GM23248 (cell line): ENCODE measurements around the gene DENND5B. TPM values are rescaled to one million over a fixed set of nuclear protein-coding genes. Genes with fewer than 3 reads are reported as not detected.

ENCODE experiments used
- DNase-seq: peaks from one replicate; pipeline ENCODE4 v3.0.0-alpha.2; 2015
- H2AFZ ChIP-seq: fragments of 200-600 bp; sonication (generic); 2 replicates; pipeline ENCODE4 v1.6.1; 2016; ENCODE audit warnings: antibody characterized with exemption
- H3F3A ChIP-seq: fragments of 200-600 bp; sonication (generic); 2 replicates; pipeline ENCODE4 v1.6.1; 2016; ENCODE audit warnings: mild to moderate bottlenecking, antibody characterized with exemption, mixed run types; ENCODE audit not compliant: insufficient read depth
- H3K27ac ChIP-seq: fragments of 200-600 bp; sonication (generic); 2 replicates; pipeline ENCODE4 v1.5.1; 2016; ENCODE audit warnings: mild to moderate bottlenecking
- H3K27me3 ChIP-seq: fragments of 200-600 bp; sonication (generic); replicated peaks from 2 replicates; pipeline ENCODE4 v1.6.1; 2016; ENCODE audit warnings: mild to moderate bottlenecking; ENCODE audit not compliant: insufficient read depth
- H3K36me3 ChIP-seq: fragments of 200-600 bp; sonication (generic); 2 replicates; pipeline ENCODE4 v1.6.1; 2016; ENCODE audit warnings: low read depth, mild to moderate bottlenecking
- H3K4me1 ChIP-seq: fragments of 200-600 bp; sonication (generic); 2 replicates; pipeline ENCODE4 v1.6.1; 2016; ENCODE audit warnings: mild to moderate bottlenecking; ENCODE audit not compliant: insufficient read depth
- H3K4me2 ChIP-seq: fragments of 200-600 bp; sonication (generic); one replicate; pipeline ENCODE4 v1.6.1; 2016; ENCODE audit warnings: mild to moderate bottlenecking; ENCODE audit not compliant: unreplicated experiment
- H3K4me3 ChIP-seq: fragments of 200-600 bp; sonication (generic); 2 replicates; pipeline ENCODE4 v1.5.1; 2016; ENCODE audit warnings: mild to moderate bottlenecking
- H3K79me2 ChIP-seq: fragments of 200-600 bp; sonication (generic); 2 replicates; pipeline ENCODE4 v1.6.1; 2016; ENCODE audit warnings: mild to moderate bottlenecking; ENCODE audit not compliant: insufficient read depth
- H3K9ac ChIP-seq: fragments of 200-600 bp; sonication (generic); 2 replicates; pipeline ENCODE4 v1.6.1; 2016; ENCODE audit warnings: mild to moderate bottlenecking
- H3K9me2 ChIP-seq: fragments of 200-600 bp; sonication (generic); 2 replicates; pipeline ENCODE4 v1.6.1; 2016; ENCODE audit warnings: mixed run types, mild to moderate bottlenecking, moderate library complexity; ENCODE audit not compliant: insufficient read depth
- H3K9me3 ChIP-seq: fragments of 200-600 bp; sonication (generic); one replicate; pipeline ENCODE4 v1.6.1; 2017; ENCODE audit warnings: low read depth
- H4K20me1 ChIP-seq: fragments of 200-600 bp; sonication (generic); 2 replicates; pipeline ENCODE4 v1.6.0; 2016; ENCODE audit not compliant: insufficient read depth
- EZH2 ChIP-seq: fragments of 200-600 bp; sonication (generic); IDR thresholded peaks from 2 replicates; pipeline ENCODE4 v1.6.1; 2018; ENCODE audit warnings: antibody characterized with exemption, mild to moderate bottlenecking; ENCODE audit not compliant: insufficient read depth, poor library complexity, severe bottlenecking
- EZH2phosphoT487 ChIP-seq: fragments of 200-600 bp; sonication (generic); IDR thresholded peaks from 2 replicates; pipeline ENCODE4 v1.6.1; 2018; ENCODE audit warnings: antibody characterized with exemption, moderate library complexity, mild to moderate bottlenecking, low read depth; ENCODE audit not compliant: insufficient read depth
- WGBS, 2 experiments: methylation state at CpG; one replicate each; pipeline ENCODE4 v1.1.6; 2015 to 2017; ENCODE audit warnings: low lambda C conversion rate in 2 of 2, low coverage in 1 of 2; ENCODE audit errors: missing lambda C conversion rate in 2 of 2; 5-methylcytosine and 5-hydroxymethylcytosine counted together
- in situ Hi-C: fragments of 300-500 bp; cut with MboI; formaldehyde crosslinking; loops from 2 replicates; pipeline ENCODE4 v1.15.0; 2020
- polyA plus RNA-seq: library from polyadenylated mRNA; unstranded; fragments of >200 nt; fragmentation: Nextera tagmentation; extraction: Ambion mirVana; gene quantifications from 2 replicates; pipeline ENCODE4 v1.2.1, GENCODE V29; 2016
- total RNA-seq: library from RNA; depleted of rRNA; stranded (reverse); fragments of >200 nt; shearing (Covaris generic); gene quantifications from 2 replicates; pipeline ENCODE4 v1.2.3, GENCODE V29; 2014

Gene DENND5B
- total and polyA plus RNA-seq, 2 experiments from 2014 or later: 9.9 to 12.0 TPM

DNA sequence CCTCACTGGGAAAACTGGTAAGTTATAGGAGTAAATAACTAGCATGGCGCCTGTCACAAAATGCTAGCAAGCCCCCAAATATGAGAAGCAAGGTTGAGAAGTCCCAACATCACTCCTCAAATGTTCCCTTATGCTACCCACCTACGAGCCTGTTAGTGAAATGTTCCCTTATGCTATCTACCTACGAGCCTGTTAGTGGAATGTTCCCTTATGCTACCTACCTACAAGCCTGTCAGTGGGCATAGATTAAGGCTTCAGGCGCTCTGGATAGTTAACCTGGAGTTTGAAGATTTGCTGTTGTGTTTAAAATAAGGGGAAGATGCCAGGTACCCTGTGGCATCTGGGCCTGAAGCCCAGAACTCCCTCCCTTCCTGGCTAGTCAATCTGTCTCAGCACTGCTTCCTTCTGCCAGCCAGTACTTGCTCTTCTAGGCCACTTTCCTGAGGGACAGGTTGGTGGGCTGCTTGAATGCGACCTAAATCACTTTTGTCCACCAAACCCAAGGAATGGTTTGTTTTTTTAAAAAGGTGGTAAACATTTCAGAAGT is 197.9 kb downstream of the DENND5B start:
- in situ Hi-C loops: loop anchor here (10.0 kb wide), 1 partner anchor 652 kb away; no protein-coding TSS in a partner anchor
- H3K4me2 ChIP-seq: no peak overlapping the region
- no peak for DNase-seq
- no peaks in the 10 kb centered on the region for H3K4me1 ChIP-seq
- H2AFZ ChIP-seq: no peak overlapping the region
- no peak overlapping the region for H3K4me3 ChIP-seq
- no peaks in the 10 kb centered on the region for H3K27me3 ChIP-seq
- H3K36me3 ChIP-seq: peaks cover 11% of the 10 kb centered on the region; the same call in 1 of the 2 replicates
- WGBS, 2 experiments: 77 to 85% methylated on average over 5 of the region's 5 CpGs
- no peaks in the 10 kb centered on the region for H3F3A ChIP-seq
- no peaks in the 10 kb centered on the region for H4K20me1 ChIP-seq
- no peaks in the 10 kb centered on the region for H3K79me2 ChIP-seq
- H3K9ac ChIP-seq: no peak overlapping the region
- no peak overlapping the region for H3K27ac ChIP-seq
- TF ChIP-seq EZH2phosphoT487 (no peak), EZH2 (no peak)
- H3K9me2 ChIP-seq: no peaks in the 10 kb centered on the region
- no peaks in the 10 kb centered on the region for H3K9me3 ChIP-seq

DNA sequence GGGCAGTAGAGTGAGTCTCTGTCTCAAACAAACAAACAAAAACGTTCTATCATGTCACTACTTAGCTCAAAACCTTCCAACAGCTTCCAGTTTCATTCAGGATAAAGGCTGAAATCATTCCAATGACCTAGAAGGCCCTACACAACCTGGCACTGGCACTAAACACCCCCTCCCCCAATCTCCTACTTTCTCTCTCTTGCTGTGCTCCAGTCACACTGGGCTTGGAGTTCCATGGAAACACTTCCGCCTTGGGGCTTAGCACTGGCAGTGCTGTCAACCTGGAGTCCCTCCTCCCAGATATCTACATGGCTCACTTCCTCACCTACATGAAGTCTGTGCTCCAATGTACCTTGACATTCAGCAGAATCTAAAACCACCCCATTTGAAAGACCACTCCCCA is 199.9 kb downstream of the DENND5B start:
- no peaks in the 10 kb centered on the region for H3K9me3 ChIP-seq
- no peaks in the 10 kb centered on the region for H3K79me2 ChIP-seq
- no peaks in the 10 kb centered on the region for H3K27me3 ChIP-seq
- no peaks in the 10 kb centered on the region for H4K20me1 ChIP-seq
- no peak overlapping the region for H2AFZ ChIP-seq
- no peak for DNase-seq
- H3K9ac ChIP-seq: no peak overlapping the region
- no peaks in the 10 kb centered on the region for H3F3A ChIP-seq
- 47 to 50% methylated on average over 2 of the region's 2 CpGs for WGBS, 2 experiments
- in situ Hi-C loops: loop anchor here (10.0 kb wide), 1 partner anchor 654 kb away; no protein-coding TSS in a partner anchor
- H3K9me2 ChIP-seq: no peaks in the 10 kb centered on the region
- no peaks in the 10 kb centered on the region for H3K4me1 ChIP-seq
- H3K27ac ChIP-seq: no peak overlapping the region
- no peak overlapping the region for H3K4me3 ChIP-seq
- H3K36me3 ChIP-seq: peaks cover 14% of the 10 kb centered on the region; the same call in 1 of the 2 replicates
- no peak overlapping the region for H3K4me2 ChIP-seq
- TF ChIP-seq EZH2phosphoT487: no peak
- TF ChIP-seq EZH2: no peak

- H4K20me1 ChIP-seq: no peaks in the 10 kb centered on the region
- 75 to 78% methylated on average over 4 of the region's 4 CpGs for WGBS, 2 experiments
- H3K9me2 ChIP-seq: no peaks in the 10 kb centered on the region
- TF ChIP-seq EZH2phosphoT487 (no peak), EZH2 (no peak)
- H3K9me3 ChIP-seq: no peaks in the 10 kb centered on the region
- H3K27ac ChIP-seq: no peak overlapping the region
- H3K4me2 ChIP-seq: no peak overlapping the region
- no peaks in the 10 kb centered on the region for H3F3A ChIP-seq
- no peaks in the 10 kb centered on the region for H3K27me3 ChIP-seq
- peaks cover 14% of the 10 kb centered on the region; the same call in 1 of the 2 replicates for H3K36me3 ChIP-seq
- H3K9ac ChIP-seq: no peak overlapping the region
- H2AFZ ChIP-seq: no peak overlapping the region
- H3K79me2 ChIP-seq: no peaks in the 10 kb centered on the region
- H3K4me3 ChIP-seq: no peak overlapping the region
- H3K4me1 ChIP-seq: no peaks in the 10 kb centered on the region
- DNase-seq: no peak
- in situ Hi-C loops: no loop called here
Observed at GRCh38 chr12:31388713-31389112, 202.2 kb downstream of the DENND5B start.

GRCh38 chr12:31387466-31387865 is 203.5 kb downstream of the DENND5B start:
- H3K79me2 ChIP-seq: no peaks in the 10 kb centered on the region
- no peaks in the 10 kb centered on the region for H3K9me2 ChIP-seq
- 84 to 86% methylated on average over 8 of the region's 8 CpGs for WGBS, 2 experiments
- no peak overlapping the region for H3K4me2 ChIP-seq
- in situ Hi-C loops: no loop called here
- TF ChIP-seq EZH2 (no peak), EZH2phosphoT487 (no peak)
- H3F3A ChIP-seq: no peaks in the 10 kb centered on the region
- no peak overlapping the region for H2AFZ ChIP-seq
- H3K36me3 ChIP-seq: peaks cover 14% of the 10 kb centered on the region; the same call in 1 of the 2 replicates
- H3K27me3 ChIP-seq: no peaks in the 10 kb centered on the region
- no peaks in the 10 kb centered on the region for H3K4me1 ChIP-seq
- no peak overlapping the region for H3K4me3 ChIP-seq
- H4K20me1 ChIP-seq: no peaks in the 10 kb centered on the region
- no peak for DNase-seq
- H3K27ac ChIP-seq: no peak overlapping the region
- no peaks in the 10 kb centered on the region for H3K9me3 ChIP-seq
- no peak overlapping the region for H3K9ac ChIP-seq

- Histone ChIP-seq H3K4me2 (no peak overlapping the region), H3K79me2 (no peaks in the 10 kb centered on the region), H3K9me3 (no peaks in the 10 kb centered on the region), H3F3A (no peaks in the 10 kb centered on the region), H3K4me3 (no peak overlapping the region), H3K36me3 (peaks cover 14% of the 10 kb centered on the region; the same call in 1 of the 2 replicates), H3K4me1 (no peaks in the 10 kb centered on the region), H3K9ac (no peak overlapping the region), H2AFZ (no peak overlapping the region), H3K27me3 (no peaks in the 10 kb centered on the region), H3K9me2 (no peaks in the 10 kb centered on the region), H3K27ac (no peak overlapping the region), H4K20me1 (no peaks in the 10 kb centered on the region)
- no peak for DNase-seq
- WGBS, 2 experiments: 31 to 33% methylated on average over 2 of the region's 2 CpGs
- TF ChIP-seq EZH2phosphoT487 (no peak), EZH2 (no peak)
- in situ Hi-C loops: no loop called here
Observed at GRCh38 chr12:31387011-31387410, 203.9 kb downstream of the DENND5B start.
